DOHH2 (cell line): ENCODE data around the gene ACTA1.

Experiments used
- CTCF ChIP-seq: fragments of 200-600 bp; sonication (generic); IDR thresholded peaks from one replicate; pipeline ENCODE4 v1.5.1; 2014; ENCODE audit warnings: antibody characterized with exemption, mild to moderate bottlenecking, low read depth, low read length; ENCODE audit not compliant: poor library complexity, severe bottlenecking
- EZH2phosphoT487 ChIP-seq: fragments of 200-600 bp; sonication (generic); IDR thresholded peaks from 2 replicates; pipeline ENCODE4 v1.6.1; 2017; ENCODE audit warnings: borderline replicate concordance, mild to moderate bottlenecking, antibody characterized with exemption, low read length, moderate library complexity, mixed read lengths

GRCh38 chr1:229480495-229480894 is 46.6 kb upstream of the ACTA1 start:
- no peak for TF ChIP-seq CTCF
- TF ChIP-seq EZH2phosphoT487: no peak
